GM12801 (cell line): ENCODE results near the gene SOX5.

Experiments
- TF ChIP-seq, protein P1 (sequence below): IDR thresholded peaks from one replicate; pipeline ENCODE4 v1.5.1; 2011; ENCODE audit warnings: control low read depth; ENCODE audit not compliant: insufficient read length; ENCODE audit errors: extremely low read depth

The SOX5 gene

DNA sequence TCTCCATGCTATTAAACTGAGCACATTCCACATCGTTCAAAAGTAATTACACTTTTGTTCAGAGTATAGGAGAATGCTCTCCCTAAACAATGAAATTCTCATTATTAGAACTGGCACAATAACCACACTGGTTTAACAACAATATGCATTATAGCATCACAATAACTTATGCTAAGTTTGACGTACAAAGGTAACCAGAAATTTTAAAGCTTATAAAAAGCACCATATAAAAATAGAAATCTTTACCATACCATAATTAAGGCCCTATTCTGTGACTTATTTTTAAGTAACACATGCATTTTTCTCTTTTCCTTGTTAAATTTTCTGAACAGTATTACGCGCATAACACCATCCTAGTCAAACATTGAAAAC is 60.4 kb downstream of the SOX5 start:
- TF ChIP-seq, protein P1, sequence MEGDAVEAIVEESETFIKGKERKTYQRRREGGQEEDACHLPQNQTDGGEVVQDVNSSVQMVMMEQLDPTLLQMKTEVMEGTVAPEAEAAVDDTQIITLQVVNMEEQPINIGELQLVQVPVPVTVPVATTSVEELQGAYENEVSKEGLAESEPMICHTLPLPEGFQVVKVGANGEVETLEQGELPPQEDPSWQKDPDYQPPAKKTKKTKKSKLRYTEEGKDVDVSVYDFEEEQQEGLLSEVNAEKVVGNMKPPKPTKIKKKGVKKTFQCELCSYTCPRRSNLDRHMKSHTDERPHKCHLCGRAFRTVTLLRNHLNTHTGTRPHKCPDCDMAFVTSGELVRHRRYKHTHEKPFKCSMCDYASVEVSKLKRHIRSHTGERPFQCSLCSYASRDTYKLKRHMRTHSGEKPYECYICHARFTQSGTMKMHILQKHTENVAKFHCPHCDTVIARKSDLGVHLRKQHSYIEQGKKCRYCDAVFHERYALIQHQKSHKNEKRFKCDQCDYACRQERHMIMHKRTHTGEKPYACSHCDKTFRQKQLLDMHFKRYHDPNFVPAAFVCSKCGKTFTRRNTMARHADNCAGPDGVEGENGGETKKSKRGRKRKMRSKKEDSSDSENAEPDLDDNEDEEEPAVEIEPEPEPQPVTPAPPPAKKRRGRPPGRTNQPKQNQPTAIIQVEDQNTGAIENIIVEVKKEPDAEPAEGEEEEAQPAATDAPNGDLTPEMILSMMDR: no peak

DNA sequence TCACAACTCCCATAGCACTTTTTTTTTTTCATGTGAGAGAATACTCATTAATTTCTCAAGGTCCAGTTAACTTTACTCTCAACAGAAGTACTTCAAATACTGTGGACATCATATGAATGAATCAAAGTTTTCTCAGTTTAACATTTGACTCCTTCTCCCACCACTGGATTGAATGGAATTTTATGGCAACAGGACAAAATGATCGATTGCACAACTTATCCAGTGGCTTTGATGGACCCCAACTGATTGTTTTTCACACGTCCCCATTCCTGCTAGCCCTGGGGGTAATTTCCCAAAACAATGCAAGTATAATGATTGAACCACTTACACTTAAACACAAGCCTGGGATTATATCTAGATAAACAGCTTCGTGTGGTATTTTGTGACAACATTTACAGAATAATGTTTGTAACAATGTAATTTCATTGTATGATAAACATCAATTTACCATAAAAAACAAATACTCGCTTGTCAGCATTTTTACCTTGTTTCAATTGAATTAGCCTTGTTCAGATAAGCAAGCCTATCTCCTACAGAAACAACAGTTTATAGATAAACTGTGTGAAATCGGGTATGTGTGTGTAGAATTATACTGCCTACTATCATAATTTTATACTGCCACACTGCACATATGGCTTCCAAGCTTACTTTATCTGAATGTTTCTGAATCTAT is 60.9 kb downstream of the SOX5 start:
- TF ChIP-seq, protein P1: no peak

DNA sequence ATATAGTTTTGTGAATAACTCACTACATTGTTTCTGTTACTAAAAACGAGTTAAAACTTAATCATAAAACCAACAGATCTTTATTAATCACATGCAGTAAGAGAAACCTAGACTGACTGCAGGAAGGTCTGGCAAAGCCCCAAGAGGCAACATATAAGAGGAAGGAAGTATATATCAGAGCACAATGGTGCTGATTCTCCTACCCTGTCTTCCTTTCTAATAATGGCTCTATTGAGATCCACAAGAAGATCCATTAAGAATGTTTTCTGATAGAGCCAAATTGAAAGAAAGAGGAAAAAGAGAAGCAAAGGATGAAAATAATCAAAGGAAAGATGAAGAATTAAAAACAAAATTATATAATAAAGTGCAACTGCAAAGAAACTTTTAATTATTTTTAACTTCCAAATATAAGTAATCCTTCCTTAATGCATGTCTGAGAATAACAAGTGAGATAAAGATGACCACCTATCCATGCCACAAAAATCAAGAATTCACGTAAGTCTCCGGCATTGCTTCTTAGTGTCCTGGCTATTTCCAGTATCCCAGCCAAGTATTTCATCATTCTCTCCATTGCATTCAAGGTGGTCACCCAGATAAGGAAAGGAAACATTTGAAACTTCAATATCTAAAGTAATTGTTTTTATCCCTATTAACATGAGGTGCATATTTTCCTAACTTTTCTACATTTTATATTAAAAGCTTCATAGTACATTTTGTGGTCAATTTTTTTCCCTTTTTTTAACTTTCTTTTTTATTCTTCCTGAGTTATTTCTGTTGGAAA is 62.2 kb downstream of the SOX5 start:
- TF ChIP-seq, protein P1: no peak

DNA sequence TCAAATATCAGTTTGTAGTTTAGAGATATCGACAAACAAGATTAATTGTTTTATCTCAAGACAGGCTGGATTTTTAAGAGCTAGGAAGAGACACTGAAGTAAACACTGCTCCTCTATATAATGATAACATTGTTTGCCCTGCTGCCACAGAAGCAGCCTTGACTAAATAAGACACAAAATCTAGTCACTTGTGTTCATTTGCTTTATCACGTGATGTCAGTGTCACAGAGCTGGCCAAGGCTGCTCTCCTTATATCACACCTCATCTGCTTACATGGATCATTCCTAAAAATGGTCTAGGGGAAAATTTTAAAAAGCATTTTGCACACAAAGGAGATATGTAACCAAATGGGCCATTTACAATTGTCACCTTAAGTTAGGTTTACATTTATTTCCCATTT is 64.1 kb downstream of the SOX5 start:
- TF ChIP-seq, protein P1: no peak

DNA sequence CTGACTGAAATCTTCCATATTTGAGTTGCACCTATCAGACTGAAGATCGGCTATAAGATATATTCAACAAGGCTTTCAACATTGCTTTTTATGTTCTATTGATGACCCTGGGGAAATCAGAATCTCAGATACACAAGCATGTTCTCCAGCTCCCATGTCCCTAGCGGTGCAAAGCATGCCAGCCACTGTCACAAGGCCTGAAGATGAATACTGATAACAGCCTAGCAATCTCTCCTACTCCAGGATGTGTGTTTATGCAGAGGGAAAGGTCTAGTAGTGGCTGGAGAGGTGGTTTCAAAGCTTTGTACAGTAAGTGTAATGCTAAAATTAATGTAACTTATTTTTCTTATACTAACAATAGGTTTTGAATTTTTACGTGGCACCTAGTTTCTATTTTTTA is 64.6 kb downstream of the SOX5 start:
- TF ChIP-seq, protein P1: no peak

DNA sequence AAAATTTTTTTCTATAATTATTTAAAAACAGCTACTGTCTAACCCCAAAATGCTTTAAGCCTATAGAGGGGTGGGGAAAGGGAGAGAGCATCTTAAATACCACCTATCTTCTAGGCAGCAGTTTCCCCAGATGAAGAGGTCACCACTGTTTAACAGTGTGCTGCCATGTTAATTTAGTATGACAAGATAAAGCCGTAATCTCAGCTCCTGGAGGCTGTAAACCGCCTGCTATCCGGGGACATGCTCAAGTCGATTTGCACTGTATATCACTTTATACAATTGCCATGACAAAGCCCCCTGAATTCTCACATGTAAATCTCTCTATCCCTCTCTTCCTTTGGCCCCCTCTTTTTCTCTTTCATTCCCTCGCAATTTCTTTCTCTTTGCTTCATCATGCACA is 68.5 kb downstream of the SOX5 start:
- TF ChIP-seq, protein P1: no peak

DNA sequence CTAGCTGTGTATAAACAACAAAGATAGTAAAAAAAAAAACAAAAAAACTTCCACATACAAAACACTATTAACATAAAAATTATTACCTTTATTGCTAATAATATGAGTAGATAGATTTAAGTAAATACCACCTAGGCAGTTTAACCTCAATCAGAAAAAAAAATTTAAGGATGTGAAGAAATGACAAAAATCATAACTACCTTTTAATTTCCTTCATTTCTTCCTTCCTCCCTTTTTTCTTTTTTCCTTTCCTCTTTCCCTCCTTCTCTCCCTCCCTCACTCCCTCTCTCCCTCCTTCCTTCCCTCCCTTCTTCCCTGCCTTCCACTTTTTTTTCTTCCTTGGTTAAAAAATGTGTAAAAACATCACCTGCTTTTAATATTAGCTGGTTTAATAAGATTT is 81.7 kb downstream of the SOX5 start:
- TF ChIP-seq, protein P1: no peak
